Right lobe of liver (tissue), 6 donors: Measurements from ENCODE around the gene MAP2K6. TPM values are rescaled to one million over a fixed set of nuclear protein-coding genes. Genes with fewer than 3 reads are reported as not detected.
A peak's percentile ranks its signal among the peaks of the same experiment; 100 is the strongest.

ENCODE experiments used
- ATAC-seq, 4 donors: fragments of 200-7000 bp; cut with Tn5 transposase; one replicate each; pipeline ENCODE4 v1.9.1; 2020; ENCODE audit warnings: mild to moderate bottlenecking in 4 of 4, moderate library complexity in 4 of 4
- DNase-seq, 3 donors: peaks; one replicate each; pipeline ENCODE4 v3.0.0-alpha.2; 2020
- H3K27ac ChIP-seq, 3 donors: fragments of 200-600 bp; one replicate each; pipeline ENCODE4 v1.8.0; 2022
- H3K27me3 ChIP-seq, 2 donors: fragments of 200-600 bp; one replicate each; pipeline ENCODE4 v1.8.0; 2022
- H3K36me3 ChIP-seq, 4 donors: fragments of 200-600 bp; sonication (generic) in 1 of 4; one replicate each; pipeline versions ENCODE4 v1.5.1 to v1.8.0; 2017 to 2022; ENCODE audit warnings: control low read depth in 1 of 4
- H3K4me1 ChIP-seq, 4 donors: fragments of 200-600 bp; sonication (generic) in 1 of 4; one replicate each; pipeline versions ENCODE4 v1.5.1 to v1.8.0; 2017 to 2022; ENCODE audit warnings: control low read depth in 1 of 4
- H3K4me3 ChIP-seq, 3 donors: fragments of 200-600 bp; one replicate each; pipeline ENCODE4 v1.8.0; 2022
- H3K9me3 ChIP-seq, 4 donors: fragments of 200-600 bp; sonication (generic) in 1 of 4; one replicate each; pipeline versions ENCODE4 v1.5.1 to v1.8.0; 2017 to 2022; ENCODE audit warnings: control low read depth in 1 of 4
- CTCF ChIP-seq, 4 donors: fragments of 200-600 bp in 3 of 4; fragments of 450-650 bp in 1 of 4; IDR thresholded peaks; one replicate each; pipeline versions ENCODE4 v1.5.1 to v1.8.0; 2016 to 2022; ENCODE audit warnings: antibody characterized with exemption in 4 of 4, mild to moderate bottlenecking in 2 of 4
- POLR2A ChIP-seq: fragments of 450-650 bp; IDR thresholded peaks from one replicate; pipeline ENCODE4 v1.6.1; 2017; ENCODE audit warnings: antibody characterized with exemption, mild to moderate bottlenecking
- WGBS: methylation state at CpG from one replicate; pipeline ENCODE4 v1.1.6; 2018; ENCODE audit warnings: low coverage, low lambda C conversion rate; ENCODE audit not compliant: insufficient coverage; ENCODE audit errors: missing lambda C conversion rate; 5-methylcytosine and 5-hydroxymethylcytosine counted together
- intact Hi-C, 2 donors: fragments of 100-400 bp; cut with DNase I; formaldehyde crosslinking; loops; one replicate each; pipeline versions ENCODE4 v1.11.2 to v1.14.1; 2022
- total RNA-seq, 6 experiments: library from RNA; depleted of rRNA in 2 of 6; stranded (reverse); fragments of >200 nt in 2 of 6; fragmentation: NEBNext Ultra II Directional in 3 of 6; extraction: Animal tissue kit (Norgen Biotek cat#: 25700) in 3 of 6; gene quantifications; one replicate each; pipeline versions ENCODE4 v1.1.0 to v1.2.4, GENCODE V29; 2016 to 2023
- donor health status: DM: no; HTN: yes; CAD: no.
- donor health status: DM: no; HTN: no; CAD: no.
- donor health status: DM: no; HTN: no; CAD: no.
- donor health status: DM: no; HTN: yes; CAD: no.
- donor health status: DM: no; HTN: yes; CAD: no.

The MAP2K6 gene
- total RNA-seq, 6 experiments from 2014 or later: 1.8 to 3.6 (median 2.3) TPM

- Histone ChIP-seq H3K27ac (no peak overlapping the region), H3K4me3 (no peak overlapping the region), H3K27me3 (no peaks in the 10 kb centered on the region), H3K9me3 (no peaks in the 10 kb centered on the region), H3K36me3 (no peaks in the 10 kb centered on the region), H3K4me1 (no peaks in the 10 kb centered on the region)
- no peak for TF ChIP-seq POLR2A
- no peak for TF ChIP-seq CTCF (IDR thresholded peaks at IDR 0.05)
- no peak for ATAC-seq
- WGBS: 72% methylated on average over 4 of the region's 4 CpGs
- intact Hi-C loops: no loop called here
- no peak for DNase-seq
These were observed 2.7 kb upstream of the MAP2K6 start for GRCh38 chr17:69411766-69412165.

DNA sequence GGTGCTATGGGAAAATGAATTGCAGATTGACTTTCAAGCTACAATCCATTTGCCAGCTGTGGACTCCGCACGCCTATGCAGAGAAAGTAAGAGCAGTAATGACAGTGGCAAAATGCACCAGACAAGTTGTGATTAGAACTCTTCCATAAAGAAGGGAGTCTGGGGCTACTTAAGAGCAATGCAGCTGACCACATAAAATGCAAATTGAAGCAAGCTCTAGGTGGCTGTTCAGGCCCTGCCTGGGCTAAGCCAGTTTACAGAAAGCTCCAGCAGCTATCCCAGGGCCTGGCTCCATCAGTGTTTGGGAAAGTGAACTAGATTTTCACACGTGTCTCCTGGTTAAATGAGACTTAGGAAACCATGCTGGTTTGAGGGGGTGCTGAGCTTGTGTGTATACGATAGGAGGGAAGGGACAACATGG, 2.2 kb upstream of the MAP2K6 start:
- 73% methylated on average over 4 of the region's 4 CpGs for WGBS
- intact Hi-C loops: no loop called here
- no peaks in the 10 kb centered on the region for H3K27me3 ChIP-seq
- no peaks in the 10 kb centered on the region for H3K9me3 ChIP-seq
- DNase-seq: no peak
- H3K27ac ChIP-seq: no peak overlapping the region
- TF ChIP-seq POLR2A (no peak), CTCF (IDR thresholded peaks at IDR 0.05) (no peak)
- H3K4me3 ChIP-seq: no peak overlapping the region
- H3K36me3 ChIP-seq: no peaks in the 10 kb centered on the region
- no peak for ATAC-seq
- no peaks in the 10 kb centered on the region for H3K4me1 ChIP-seq

GRCh38 chr17:69415431-69415830, 934 bp downstream of the MAP2K6 start:
- Histone ChIP-seq H3K4me1 (no peaks in the 10 kb centered on the region), H3K9me3 (no peaks in the 10 kb centered on the region), H3K4me3 (peak overlapping the region; percentile 44 to 58 (median 47)), H3K36me3 (no peaks in the 10 kb centered on the region), H3K27me3 (no peaks in the 10 kb centered on the region), H3K27ac (no peak overlapping the region)
- WGBS: 14% methylated on average over 6 of the region's 6 CpGs
- no peak for ATAC-seq
- TF ChIP-seq POLR2A (no peak), CTCF (IDR thresholded peaks at IDR 0.05) (no peak)
- DNase-seq: no peak
- intact Hi-C loops: no loop called here

DNA sequence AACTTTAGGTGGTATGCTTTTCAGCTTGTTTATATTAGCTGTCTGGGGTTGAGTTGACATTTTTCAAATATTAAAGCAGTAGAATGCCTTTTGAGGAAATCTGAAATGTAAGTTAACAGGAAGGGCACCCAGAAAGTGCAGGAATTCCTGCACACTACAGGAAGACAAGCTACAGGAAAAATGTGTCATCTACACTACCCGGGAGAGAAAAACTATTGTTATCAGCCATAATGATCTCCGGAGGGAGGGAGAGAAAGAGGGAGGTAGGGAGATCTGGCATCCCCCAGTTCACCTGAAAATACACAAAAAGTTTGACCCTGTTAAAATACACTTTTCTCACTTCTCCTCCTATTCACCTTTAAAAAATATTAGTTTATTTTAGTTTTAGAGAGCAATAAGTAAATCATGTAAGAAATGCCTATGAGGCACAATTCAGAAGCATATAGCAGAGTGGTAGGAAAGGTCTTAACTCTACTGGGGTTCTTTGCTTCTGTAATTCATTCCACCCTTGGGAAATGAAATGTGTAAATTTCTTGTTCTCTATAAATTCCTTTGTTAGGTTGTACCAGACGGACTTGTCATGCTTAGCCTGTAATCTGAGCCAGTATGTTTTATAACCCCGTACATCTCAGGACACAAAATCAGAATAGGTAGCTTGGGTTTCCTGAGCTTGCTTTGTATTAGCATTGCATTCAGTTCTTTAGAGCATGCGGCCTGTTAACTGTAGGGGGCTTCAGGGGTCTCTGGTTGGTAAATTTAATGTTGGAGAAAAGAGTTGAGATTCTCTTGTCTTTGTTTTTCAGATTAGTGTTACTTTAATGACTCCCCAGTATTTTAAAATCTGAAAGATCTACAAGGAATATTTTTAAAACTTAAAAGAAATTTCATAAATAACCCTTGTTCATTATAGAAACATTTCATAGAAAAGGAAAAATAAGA, 3.3 kb downstream of the MAP2K6 start:
- 43% methylated on average over 5 of the region's 5 CpGs for WGBS
- no peaks in the 10 kb centered on the region for H3K9me3 ChIP-seq
- DNase-seq (no peak), ATAC-seq (peak in 2 of 4 donors; percentile 15 to 25)
- H3K27me3 ChIP-seq: no peaks in the 10 kb centered on the region
- intact Hi-C loops: no loop called here
- TF ChIP-seq CTCF (IDR thresholded peaks at IDR 0.05) (no peak), POLR2A (no peak)
- H3K4me1 ChIP-seq: no peaks in the 10 kb centered on the region
- no peaks in the 10 kb centered on the region for H3K36me3 ChIP-seq
- no peak overlapping the region for H3K4me3 ChIP-seq
- no peak overlapping the region for H3K27ac ChIP-seq
